B cell (primary cell): ENCODE data around the gene CRTAC1. TPM values are rescaled to one million over a fixed set of nuclear protein-coding genes. Genes with fewer than 3 reads are reported as not detected.
A peak's percentile ranks its signal among the peaks of the same experiment; 100 is the strongest.

ENCODE experiments used
- ATAC-seq: fragments of 200-7000 bp; cut with Tn5 transposase; one replicate; pipeline ENCODE4 v1.10.0; 2021; ENCODE audit warnings: low read depth, mild to moderate bottlenecking, moderate number of reproducible peaks, moderate library complexity
- CTCF ChIA-PET: fragments of 350-600 bp; sonication (Branson Sonifier 250); formaldehyde crosslinking; loops from one replicate; lab custom pipeline; 2021; ENCODE audit warnings: antibody characterized with exemption, inconsistent platforms; lab: Charles Lee
- POLR2A ChIA-PET: fragments of 350-600 bp; sonication (Branson Sonifier 250); formaldehyde crosslinking; loops from one replicate; lab custom pipeline; 2021; ENCODE audit warnings: antibody characterized with exemption; lab: Charles Lee
- DNase-seq: peaks from one replicate; pipeline ENCODE4 v3.0.0; 2013
- H2AFZ ChIP-seq: 2 replicates; pipeline ENCODE4 v1.6.1; 2012; ENCODE audit warnings: mild to moderate bottlenecking, low read depth, low read length; ENCODE audit not compliant: insufficient read depth, poor library complexity, severe bottlenecking
- H3K27ac ChIP-seq, 2 donors: 1 replicate in 1 of 2; 2 replicates in 1 of 2; pipeline ENCODE4 v1.5.1; 2012 to 2013; ENCODE audit warnings: low read length in 2 of 2, mild to moderate bottlenecking in 2 of 2, moderate library complexity in 1 of 2
- H3K27me3 ChIP-seq, 4 experiments: fragments of 200-600 bp in 1 of 4; sonication (generic) in 1 of 4; replicated peaks in 1 of 4; 1 replicate in 2 of 4; 2 replicates in 2 of 4; pipeline versions ENCODE4 v1.6.1 to v1.7.0; 2013 to 2016; ENCODE audit warnings: low read length in 3 of 4, mild to moderate bottlenecking in 2 of 4, mixed read lengths in 1 of 4, moderate library complexity in 1 of 4; ENCODE audit not compliant: insufficient read depth in 4 of 4, control insufficient read depth in 3 of 4; ENCODE audit errors: control extremely low read depth in 1 of 4
- H3K36me3 ChIP-seq, 2 experiments: replicated peaks in 1 of 2; 1 replicate in 1 of 2; 2 replicates in 1 of 2; pipeline versions ENCODE4 v1.6.1 to v1.7.1; 2013; ENCODE audit warnings: low read length in 1 of 2; ENCODE audit not compliant: insufficient read depth in 2 of 2, control insufficient read depth in 1 of 2; ENCODE audit errors: control extremely low read depth in 1 of 2, extremely low read depth in 1 of 2
- H3K4me1 ChIP-seq, 2 donors: fragments of 200-600 bp in 1 of 2; sonication (generic) in 1 of 2; 1 replicate in 1 of 2; 2 replicates in 1 of 2; pipeline versions ENCODE4 v1.5.1 to v1.6.1; 2013 to 2017; ENCODE audit warnings: low read length in 2 of 2; ENCODE audit not compliant: control insufficient read depth in 2 of 2, insufficient read depth in 2 of 2
- H3K4me2 ChIP-seq: replicated peaks from 2 replicates; pipeline ENCODE3; 2012; ENCODE audit warnings: mild to moderate bottlenecking, low read depth, low read length; ENCODE audit not compliant: poor library complexity, severe bottlenecking
- H3K4me3 ChIP-seq, 5 experiments: fragments of 200-600 bp in 1 of 5; sonication (generic) in 1 of 5; 1 replicate in 3 of 5; 2 replicates in 2 of 5; pipeline versions ENCODE4 v1.5.1 to v1.7.0; 2011 to 2016; ENCODE audit warnings: low read length in 4 of 5, mild to moderate bottlenecking in 4 of 5, low read depth in 2 of 5, control low read depth in 1 of 5, moderate library complexity in 1 of 5; ENCODE audit not compliant: insufficient read depth in 1 of 5; ENCODE audit errors: control extremely low read depth in 1 of 5, extremely low read depth in 1 of 5
- H3K79me2 ChIP-seq: fragments of 200-600 bp; sonication (generic); one replicate; pipeline ENCODE4 v1.6.0; 2016; ENCODE audit warnings: low read length; ENCODE audit not compliant: control insufficient read depth, insufficient read depth
- H3K9ac ChIP-seq: fragments of 200-600 bp; sonication (generic); 2 replicates; pipeline ENCODE4 v1.6.1; 2017; ENCODE audit warnings: mild to moderate bottlenecking, low read length, moderate library complexity
- H3K9me3 ChIP-seq, 3 donors: one replicate each; pipeline versions ENCODE4 v1.6.1 to v1.7.1; 2013; ENCODE audit warnings: low read length in 2 of 3; ENCODE audit not compliant: control insufficient read depth in 2 of 3, insufficient read depth in 1 of 3; ENCODE audit errors: control extremely low read depth in 1 of 3
- H4K20me1 ChIP-seq: 2 replicates; pipeline ENCODE4 v1.6.0; 2012; ENCODE audit warnings: mild to moderate bottlenecking, low read length; ENCODE audit not compliant: insufficient read depth, control insufficient read depth, poor library complexity, severe bottlenecking
- H3K27ac Mint-ChIP-seq: one replicate; pipeline ENCODE4 v1.8.0; 2021; ENCODE audit warnings: mixed read lengths
- H3K27me3 Mint-ChIP-seq: one replicate; pipeline ENCODE4 v1.8.0; 2021; ENCODE audit warnings: mixed read lengths
- H3K4me1 Mint-ChIP-seq: one replicate; pipeline ENCODE4 v1.8.0; 2021; ENCODE audit warnings: mixed read lengths
- H3K4me3 Mint-ChIP-seq: one replicate; pipeline ENCODE4 v1.8.0; 2021; ENCODE audit warnings: mixed read lengths
- H3K9me3 Mint-ChIP-seq: one replicate; pipeline ENCODE4 v1.8.0; 2022; ENCODE audit warnings: mixed read lengths; ENCODE audit not compliant: insufficient read depth
- CTCF ChIP-seq: fragments of 200-600 bp; IDR thresholded peaks from one replicate; pipeline ENCODE4 v1.8.0; 2022; ENCODE audit warnings: antibody characterized with exemption, mild to moderate bottlenecking
- EZH2 ChIP-seq: IDR thresholded peaks from 2 replicates; pipeline ENCODE4 v1.6.1; 2012; ENCODE audit warnings: borderline replicate concordance, low read depth, mild to moderate bottlenecking, moderate library complexity, low read length; ENCODE audit not compliant: insufficient read depth, poor library complexity, severe bottlenecking
- WGBS: methylation state at CpG from one replicate; pipeline ENCODE4 v1.1.5; 2013; ENCODE audit warnings: missing lambda C conversion rate; ENCODE audit not compliant: insufficient coverage; 5-methylcytosine and 5-hydroxymethylcytosine counted together
- intact Hi-C: fragments of 100-400 bp; cut with micrococcal nuclease; formaldehyde crosslinking; loops from one replicate; pipeline ENCODE4 v1.10.0; 2022
- polyA plus RNA-seq: library from polyadenylated mRNA; depleted of rRNA; stranded (reverse); fragments of >200 nt; gene quantifications from 2 replicates; pipeline ENCODE4 v1.2.3, GENCODE V29; 2012
- total RNA-seq, 2 donors: library from RNA; stranded (reverse); fragments of 120-200 nt in 1 of 2; gene quantifications; 1 replicate in 1 of 2; 2 replicates in 1 of 2; pipeline versions ENCODE4 v1.2.3 to v1.2.4, GENCODE V29; 2013 to 2022

CRTAC1 gene
- total and polyA plus RNA-seq, 2 donors (not counting 1 experiment from before 2014, with no cell fraction given): not detected

- H3K36me3 ChIP-seq: no peaks in the 10 kb centered on the region
- H3K9ac ChIP-seq: no peak overlapping the region
- no peak for ATAC-seq
- intact Hi-C loops: no loop called here
- DNase-seq: peak; percentile 17
- H2AFZ ChIP-seq: no peak overlapping the region
- TF ChIP-seq CTCF (no peak), EZH2 (no peak)
- Mint-ChIP-seq H3K27me3 (peaks cover 41% of the 10 kb centered on the region), H3K27ac (no peak overlapping the region), H3K4me1 (peaks cover 6% of the 10 kb centered on the region), H3K4me3 (no peak overlapping the region), H3K9me3 (peaks cover 3% of the 10 kb centered on the region)
- POLR2A ChIA-PET: no interaction called here
- CTCF ChIA-PET: interaction anchor here (1.0 to 1.2 kb wide), 2 partner anchors 10 to 13 kb away, joined by 4 to 6 read pairs; no protein-coding TSS in a partner anchor
- no peaks in the 10 kb centered on the region for H4K20me1 ChIP-seq
- no peaks in the 10 kb centered on the region for H3K9me3 ChIP-seq
- no peaks in the 10 kb centered on the region for H3K79me2 ChIP-seq
- no peak overlapping the region for H3K4me3 ChIP-seq
- WGBS: 33% methylated on average over 3 of the region's 4 CpGs
- H3K27ac ChIP-seq: no peak overlapping the region
- no peaks in the 10 kb centered on the region for H3K4me1 ChIP-seq
- H3K27me3 ChIP-seq: peaks cover 0 to 3% (median 1%) of the 10 kb centered on the region in 4 experiments
- H3K4me2 ChIP-seq: no peak overlapping the region
Measured at GRCh38 chr10:98055841-98056516, 25.6 kb upstream of the CRTAC1 start.

GRCh38 chr10:98047009-98047741 is 16.8 kb upstream of the CRTAC1 start:
- H3K4me1 Mint-ChIP-seq: no peaks in the 10 kb centered on the region
- 77% methylated on average over 5 of the region's 7 CpGs for WGBS
- intact Hi-C loops: no loop called here
- POLR2A ChIA-PET: no interaction called here
- Histone ChIP-seq H2AFZ (no peak overlapping the region), H3K4me2 (no peak overlapping the region), H3K27me3 (peaks cover 0 to 19% (median 8%) of the 10 kb centered on the region in 4 experiments), H4K20me1 (no peaks in the 10 kb centered on the region), H3K27ac (no peak overlapping the region), H3K9ac (no peak overlapping the region), H3K79me2 (no peaks in the 10 kb centered on the region), H3K9me3 (no peaks in the 10 kb centered on the region), H3K36me3 (no peaks in the 10 kb centered on the region), H3K4me1 (no peaks in the 10 kb centered on the region), H3K4me3 (no peak overlapping the region)
- H3K27me3 Mint-ChIP-seq: peaks cover 50% of the 10 kb centered on the region
- TF ChIP-seq EZH2: no peak
- no peak for TF ChIP-seq CTCF
- H3K9me3 Mint-ChIP-seq: no peaks in the 10 kb centered on the region
- no peak overlapping the region for H3K27ac Mint-ChIP-seq
- CTCF ChIA-PET: interaction anchor here (0.5 to 6.2 kb wide), 5 partner anchors 12 to 774 kb away, joined by 3 to 42 read pairs (median 4); no protein-coding TSS in a partner anchor
- ATAC-seq: no peak
- DNase-seq: no peak
- no peak overlapping the region for H3K4me3 Mint-ChIP-seq
